ENCODE results near the gene PRRT1B.

The PRRT1B gene

DNA sequence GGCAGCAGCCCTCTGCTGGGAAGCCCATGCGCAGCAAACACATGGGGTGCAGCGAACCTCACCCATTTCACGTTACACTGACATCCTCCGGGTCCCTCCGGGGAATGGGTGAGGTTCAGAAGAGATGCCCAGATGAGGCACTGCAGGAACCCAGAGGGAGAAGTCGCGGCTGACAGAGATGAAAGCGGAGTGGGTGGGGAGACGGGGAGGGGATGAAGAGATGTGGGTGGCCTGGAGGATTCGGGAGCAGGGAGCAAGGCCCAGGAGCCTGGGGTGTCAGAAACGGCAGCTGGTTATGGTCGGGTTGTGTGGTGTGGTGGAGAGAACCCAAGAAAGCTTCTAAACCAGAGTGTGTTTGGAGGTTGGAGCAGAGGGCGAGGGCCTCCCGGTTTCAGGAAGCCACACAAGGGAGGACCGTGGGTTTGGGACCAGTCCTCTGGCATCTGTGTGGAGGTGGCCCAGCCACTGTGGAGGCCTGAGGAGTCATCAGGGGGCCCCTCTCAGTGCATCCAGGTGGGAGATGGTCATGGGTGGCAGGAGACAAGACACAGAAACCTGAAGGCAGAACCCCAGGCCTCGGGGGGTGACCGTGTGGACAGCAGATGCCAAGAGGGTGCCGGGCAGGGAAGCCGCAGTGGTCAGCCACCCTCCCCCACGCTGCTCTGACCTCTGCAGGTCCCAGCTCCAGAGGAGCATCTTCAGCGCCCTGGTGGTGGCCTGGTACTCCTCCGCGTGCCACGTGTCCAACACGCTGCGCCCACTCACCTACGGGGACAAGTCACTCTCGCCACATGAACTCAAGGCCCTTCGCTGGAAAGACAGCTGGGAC is 22.9 kb upstream of the PRRT1B start:
- DNase-seq (ENCODE audit: low read depth, low spot score): no peak

- DNase-seq (ENCODE audit: low read depth, low spot score): no peak
Measured at GRCh38 chr9:131523086-131523388, 22.3 kb upstream of the PRRT1B start.

GRCh38 chr9:131523451-131524435 is 21.6 kb upstream of the PRRT1B start:
- DNase-seq (ENCODE audit: low read depth, low spot score): no peak

DNA sequence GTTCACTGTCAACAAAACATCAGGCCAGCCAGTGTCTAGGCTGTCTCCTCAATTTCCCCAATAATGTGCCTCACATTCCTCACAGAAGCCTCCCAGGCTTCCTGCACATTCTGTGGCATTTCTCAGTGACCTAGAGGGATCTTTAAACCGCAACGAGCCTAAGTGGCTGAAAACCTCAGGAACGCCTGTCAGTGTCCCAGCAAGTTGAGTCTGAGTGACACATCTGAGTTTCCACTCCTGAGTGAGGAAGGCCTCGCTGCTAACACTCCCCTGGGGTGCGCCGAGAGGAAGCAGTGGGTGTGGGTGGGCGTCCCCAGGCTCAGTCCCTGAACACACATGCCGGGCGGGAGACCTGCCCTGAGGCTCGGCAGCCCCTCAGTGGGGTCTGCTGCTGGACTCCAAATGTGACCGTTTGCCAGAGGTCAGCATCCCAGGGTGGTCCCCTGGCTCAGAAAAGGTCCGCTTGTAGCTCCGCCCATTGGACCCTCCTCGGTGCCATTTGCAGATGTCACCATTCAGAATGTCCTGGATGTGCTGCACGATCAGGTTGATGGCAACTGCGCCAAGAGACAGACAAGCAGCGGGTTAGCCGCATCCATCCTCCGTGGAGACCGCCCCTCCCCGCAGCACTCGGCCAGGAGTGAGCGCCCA is 20.5 kb upstream of the PRRT1B start:
- DNase-seq (ENCODE audit: low read depth, low spot score): peak; percentile 47

DNA sequence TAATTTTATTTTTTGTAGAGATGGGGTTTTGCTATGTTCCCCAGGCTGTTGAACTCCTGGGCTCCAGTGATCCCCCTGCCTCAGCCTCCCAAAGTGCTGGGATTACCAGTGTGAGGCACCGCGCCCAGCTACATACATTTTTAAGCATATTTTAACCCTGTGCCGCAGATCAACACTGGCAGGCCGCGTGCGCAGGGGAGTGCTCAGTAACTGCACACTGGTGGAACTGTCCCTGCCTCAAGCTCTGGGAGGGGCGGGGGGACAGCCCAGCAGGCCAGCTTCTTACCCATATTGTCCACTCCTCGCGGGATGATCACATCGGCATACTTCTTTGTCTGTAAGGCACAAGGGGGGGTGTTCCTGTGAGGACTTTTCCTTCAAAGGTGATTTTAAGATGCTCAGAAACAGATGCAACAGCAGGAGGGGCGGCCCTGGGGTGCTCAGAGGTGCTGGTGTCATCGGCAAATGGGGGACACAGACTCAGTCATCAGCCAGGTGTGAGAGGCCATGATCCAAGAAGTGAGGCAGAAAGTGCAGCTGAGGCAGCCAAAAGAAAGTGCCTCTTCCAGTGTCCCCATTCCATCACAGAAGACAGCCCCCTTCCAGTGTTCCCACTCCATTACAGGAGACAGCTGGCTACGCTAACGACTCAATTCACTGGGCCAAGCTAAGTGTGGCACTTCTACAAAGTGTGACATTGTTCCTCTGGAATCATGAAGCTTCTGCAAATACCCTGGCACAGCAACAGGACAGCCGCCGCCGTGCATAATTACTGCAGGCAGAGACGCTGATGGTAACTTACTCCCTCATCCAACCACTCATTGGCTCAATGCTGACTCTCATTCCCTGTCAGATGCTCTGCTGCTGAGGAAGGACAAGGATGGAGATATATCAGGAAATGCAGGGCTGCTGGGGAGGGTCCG is 19.4 kb upstream of the PRRT1B start:
- DNase-seq (ENCODE audit: low read depth, low spot score): no peak

- DNase-seq (ENCODE audit: low read depth, low spot score): no peak
Measured at GRCh38 chr9:131528186-131528585, 17.1 kb upstream of the PRRT1B start.

- no peak for DNase-seq (ENCODE audit: low read depth, low spot score)
Measured at GRCh38 chr9:131528886-131529505, 16.3 kb upstream of the PRRT1B start.

GRCh38 chr9:131529597-131530545 is 15.5 kb upstream of the PRRT1B start:
- DNase-seq (ENCODE audit: low read depth, low spot score): no peak

DNA sequence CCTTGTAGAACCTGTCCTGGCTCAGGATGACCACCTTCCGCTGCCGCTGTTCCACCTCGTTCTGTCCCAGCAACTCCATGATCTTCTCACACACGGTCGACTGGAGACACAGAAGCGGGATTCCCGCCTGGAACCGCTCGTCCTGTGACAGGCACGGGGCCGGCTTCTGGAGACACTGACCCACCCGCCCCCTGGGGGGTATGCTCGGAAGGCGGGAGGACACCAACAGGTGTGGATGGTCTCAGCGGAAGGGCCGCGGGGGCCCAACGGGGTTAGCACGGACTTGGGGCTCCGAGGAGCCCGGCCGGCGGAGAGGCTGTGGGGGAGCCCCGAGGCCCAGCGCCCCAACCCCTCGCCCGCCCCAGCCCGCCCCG is 14.8 kb upstream of the PRRT1B start:
- DNase-seq (ENCODE audit: low read depth, low spot score): peak; percentile 57

DNA sequence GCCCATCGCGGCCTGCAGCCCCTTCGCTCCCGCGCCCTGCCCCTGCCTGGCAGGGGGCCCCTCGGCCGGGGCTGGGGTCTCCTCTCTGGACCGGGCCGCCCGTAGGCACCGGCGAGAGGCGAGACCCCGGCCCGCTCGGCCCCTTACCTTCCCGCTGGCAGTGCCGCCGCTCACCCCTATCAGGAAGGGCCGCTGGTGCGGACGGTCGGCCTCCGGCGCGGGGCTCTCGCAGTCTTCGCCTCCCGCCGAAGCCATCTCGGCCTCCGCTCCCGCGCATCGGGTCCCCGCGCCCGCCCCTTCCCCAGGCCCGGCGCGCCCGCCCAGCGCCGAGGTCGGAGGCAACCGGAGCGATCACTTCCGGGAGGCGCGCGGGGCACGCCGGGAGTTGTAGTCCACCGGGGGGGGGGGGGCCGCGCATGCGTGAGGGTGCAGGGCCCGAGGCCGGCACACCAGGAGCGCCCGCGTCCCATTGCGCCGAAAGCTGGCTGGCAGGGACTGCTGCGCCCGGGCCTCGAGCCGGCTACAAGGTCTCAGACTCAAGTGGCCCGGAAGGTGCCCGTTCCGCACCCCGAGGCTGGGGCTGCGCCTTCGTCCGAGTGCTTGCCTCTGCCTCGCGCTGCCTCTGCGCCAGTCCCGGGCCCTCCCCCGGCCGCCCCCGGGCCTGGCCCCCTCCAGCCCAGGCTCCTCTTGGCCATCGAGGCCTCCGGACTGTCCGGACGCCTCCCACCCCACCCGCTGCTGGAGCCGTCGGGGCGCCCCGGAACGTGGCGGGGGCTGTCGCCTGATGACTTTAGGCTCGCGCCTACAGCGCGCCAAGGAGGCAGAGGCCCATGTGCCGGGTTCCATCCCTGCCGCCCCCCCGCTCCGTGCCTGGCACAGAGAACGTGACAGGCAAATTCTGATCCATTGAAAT is 14.1 kb upstream of the PRRT1B start, which contains the start of gene UCK1:
Gene UCK1, minus strand, starts transcription at position 344 of the 913 bp plus-strand sequence. Its CDS starts 89 bp downstream, at position 255.
- DNase-seq (ENCODE audit: low read depth, low spot score): peak; percentile 94

DNA sequence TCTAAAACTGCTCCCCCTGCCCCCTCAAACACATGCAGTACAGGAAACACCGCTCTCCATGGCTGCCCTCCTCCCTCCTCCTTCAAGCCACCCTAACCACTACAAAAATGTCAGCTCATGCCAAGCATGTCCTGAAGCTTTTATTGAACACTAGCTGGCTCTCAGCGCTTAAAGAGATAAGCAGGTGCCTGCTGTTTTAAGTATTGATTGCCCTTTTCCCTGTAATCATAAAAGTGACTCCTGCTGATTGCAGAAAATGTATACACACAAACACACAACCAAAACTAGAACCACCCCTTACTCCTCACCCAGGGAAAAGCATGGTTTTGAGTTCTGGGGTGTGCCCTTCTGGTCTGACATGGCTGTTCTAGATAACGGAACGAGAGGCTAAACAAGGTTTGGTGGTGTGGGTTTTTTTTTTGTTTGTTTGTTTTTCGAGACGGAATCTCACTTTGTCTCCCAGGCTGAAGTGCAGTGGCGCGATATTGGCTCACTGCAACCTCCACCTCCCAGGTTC is 10.5 kb upstream of the PRRT1B start:
- DNase-seq (ENCODE audit: low read depth, low spot score): peak; percentile 40

DNA sequence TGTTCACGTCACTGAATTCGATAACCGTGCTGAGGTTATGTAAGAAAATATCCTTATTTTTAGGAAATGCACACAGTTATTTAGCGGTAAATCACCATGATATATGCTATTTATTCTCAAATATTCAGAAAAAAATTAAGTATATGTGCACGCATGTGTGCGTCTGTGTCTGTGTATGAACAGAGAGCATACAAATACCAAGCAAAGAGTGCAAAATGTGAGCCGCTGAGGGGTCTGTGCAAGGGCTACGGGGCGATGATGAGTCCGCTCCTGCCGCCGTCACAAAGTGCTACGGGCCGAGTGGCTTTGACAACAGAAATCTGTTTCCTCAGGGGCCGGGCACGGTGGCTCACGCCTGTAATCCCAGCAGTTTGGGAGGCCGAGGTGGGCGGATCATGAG is 7.4 kb upstream of the PRRT1B start:
- DNase-seq (ENCODE audit: low read depth, low spot score): no peak

DNA sequence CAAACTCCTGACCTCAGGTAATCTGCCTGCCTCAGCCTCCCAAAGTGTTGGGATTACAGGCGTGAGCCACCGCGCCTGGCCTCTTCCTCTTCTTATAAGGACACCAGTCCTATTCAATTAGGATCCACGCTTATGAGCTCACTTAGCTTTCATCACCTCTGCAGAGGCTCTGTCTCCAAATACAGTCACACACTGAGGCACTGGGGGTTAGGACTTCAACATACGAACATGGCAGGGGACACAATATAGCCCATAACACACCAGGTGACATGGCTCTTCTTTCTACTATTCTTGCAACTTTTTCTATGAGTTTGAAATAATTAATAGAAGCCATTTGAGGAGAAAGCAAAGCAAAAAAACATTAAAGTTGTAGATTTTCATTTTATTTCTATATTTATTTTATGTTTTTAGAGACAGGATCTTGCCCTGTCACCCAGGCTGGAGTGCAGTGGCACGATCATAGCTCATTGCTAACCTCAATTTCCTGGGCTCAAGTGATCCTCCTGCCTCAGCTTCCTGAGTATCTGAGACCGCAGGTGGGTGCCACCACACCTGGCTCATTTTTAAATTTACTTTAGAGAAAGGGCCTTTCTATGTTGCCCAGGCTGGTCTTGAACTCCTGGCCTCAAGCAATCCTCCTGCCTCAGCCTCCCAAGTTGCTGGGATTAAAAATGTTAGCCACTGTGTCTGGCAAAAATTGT is 6.0 kb upstream of the PRRT1B start:
- DNase-seq (ENCODE audit: low read depth, low spot score): no peak

- no peak for DNase-seq (ENCODE audit: low read depth, low spot score)
Measured at GRCh38 chr9:131543141-131543540, 2.2 kb upstream of the PRRT1B start.

DNA sequence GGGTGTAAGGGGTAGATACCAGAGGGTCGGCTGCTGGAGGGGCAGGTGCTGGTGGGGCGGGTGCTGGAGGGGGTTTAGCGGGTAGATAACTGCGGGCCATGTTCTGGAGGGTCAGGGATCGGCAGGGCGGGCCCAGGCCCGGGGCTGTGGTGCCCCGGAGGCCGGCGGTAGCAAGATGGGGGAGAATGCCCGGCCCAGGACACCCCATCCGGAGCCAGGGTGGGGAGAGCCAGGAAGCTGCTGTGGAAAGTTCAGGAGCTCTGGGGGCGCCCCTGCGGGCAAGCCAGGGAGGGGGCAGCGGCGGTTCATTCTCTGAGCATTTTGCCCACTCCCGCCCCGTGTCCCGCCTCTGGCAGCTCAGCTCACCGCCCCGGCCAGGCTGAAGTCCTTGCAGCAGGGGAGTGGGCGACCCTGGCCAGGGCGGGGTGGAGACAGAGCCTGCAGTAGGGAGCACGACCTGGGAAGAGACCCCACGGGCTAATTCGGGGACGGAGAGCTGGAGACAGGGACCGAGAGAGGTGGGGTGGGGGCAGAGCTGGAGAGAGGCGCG is 538 bp downstream of the PRRT1B start:
- DNase-seq (ENCODE audit: low read depth, low spot score): no peak

GRCh38 chr9:131546336-131547084 is 1.2 kb downstream of the PRRT1B start:
- DNase-seq (ENCODE audit: low read depth, low spot score): peak; percentile 27
